DMS153 (cell line): ENCODE measurements around the gene PPP4R2.

Experiments used
- DNase-seq: peaks from one replicate; lab custom pipeline; 2025; lab: John Stamatoyannopoulos, UW

PPP4R2 gene

GRCh38 chr3:73114711-73115110, 118.1 kb downstream of the PPP4R2 start:
- no peak for DNase-seq

GRCh38 chr3:73115806-73116205, 119.2 kb downstream of the PPP4R2 start:
- DNase-seq, result no peak
